Kidney epithelial cell (primary cell): Measurements from ENCODE around the gene CTF1. TPM values are rescaled to one million over a fixed set of nuclear protein-coding genes. Genes with fewer than 3 reads are reported as not detected.

Experiments
- DNase-seq: peaks from one replicate; pipeline ENCODE4 v3.0.0-alpha.2; 2010; ENCODE audit warnings: low read depth
- H3K27me3 ChIP-seq: 2 replicates; pipeline ENCODE4 v1.6.0; 2011; ENCODE audit warnings: low read length; ENCODE audit not compliant: control insufficient read depth, insufficient read depth
- H3K36me3 ChIP-seq: 2 replicates; pipeline ENCODE4 v1.5.1; 2011; ENCODE audit warnings: low read length; ENCODE audit not compliant: control insufficient read depth, insufficient read depth
- H3K4me3 ChIP-seq: 2 replicates; pipeline ENCODE4 v1.5.1; 2011; ENCODE audit warnings: low read depth, mild to moderate bottlenecking, control low read depth, low read length
- CTCF ChIP-seq: IDR thresholded peaks from 2 replicates; pipeline ENCODE4 v1.5.1; 2011; ENCODE audit warnings: mild to moderate bottlenecking, moderate library complexity, low read length, control low read depth, inconsistent platforms; ENCODE audit not compliant: insufficient read depth, poor library complexity, severe bottlenecking
- total RNA-seq: library from RNA; depleted of rRNA; stranded (reverse); fragments of >200 nt; gene quantifications from 2 replicates; pipeline ENCODE4 v1.2.3, GENCODE V29; 2015

The CTF1 gene
- total RNA-seq, 1 donor from 2014 or later: 1.4 TPM

GRCh38 chr16:30947541-30947858 is 51.1 kb downstream of the CTF1 start:
- H3K27me3 ChIP-seq: no peaks in the 10 kb centered on the region
- no peak for DNase-seq
- H3K36me3 ChIP-seq: peaks cover 7% of the 10 kb centered on the region
- no peak for TF ChIP-seq CTCF
- no peak overlapping the region for H3K4me3 ChIP-seq

GRCh38 chr16:30947859-30948666 is 51.6 kb downstream of the CTF1 start:
- TF ChIP-seq CTCF: no peak
- peak; percentile 96 for DNase-seq

GRCh38 chr16:30948667-30949649 is 52.5 kb downstream of the CTF1 start, which contains the start of gene ORAI3:
TSS of gene ORAI3 (plus strand) at chr16:30949068. CDS start at chr16:30949290, 222 bp downstream.
- Histone ChIP-seq H3K4me3 (peak within 1 kb of the TSS; percentile 78), H3K27me3 (no peaks in the 10 kb centered on the region), H3K36me3 (peaks cover 5% of the 10 kb centered on the region)
- DNase-seq: no peak
- no peak for TF ChIP-seq CTCF

More at GRCh38 chr16:30947859-30948666, 51.6 kb downstream of the CTF1 start:
- no peaks in the 10 kb centered on the region for H3K27me3 ChIP-seq
- peaks cover 5% of the 10 kb centered on the region for H3K36me3 ChIP-seq
- H3K4me3 ChIP-seq: peak overlapping the region; percentile 78

- peak overlapping the region; percentile 78 for H3K4me3 ChIP-seq
- H3K27me3 ChIP-seq: no peaks in the 10 kb centered on the region
- peaks cover 3% of the 10 kb centered on the region for H3K36me3 ChIP-seq
- TF ChIP-seq CTCF: peak; percentile 20
- DNase-seq: peak; percentile 78
These were observed 53.5 kb downstream of the CTF1 start for GRCh38 chr16:30949650-30950515.

- Histone ChIP-seq H3K27me3 (no peaks in the 10 kb centered on the region), H3K4me3 (peak overlapping the region; percentile 78), H3K36me3 (peaks cover 3% of the 10 kb centered on the region)
- DNase-seq: no peak
- TF ChIP-seq CTCF: no peak
These were observed 54.2 kb downstream of the CTF1 start for GRCh38 chr16:30950516-30951065.
